Parathyroid adenoma (tissue), 2 donors: Measurements from ENCODE around the gene ACTN4.
A peak's percentile ranks its signal among the peaks of the same experiment; 100 is the strongest.

ENCODE experiments used
- H2AFZ ChIP-seq: fragments of 300-600 bp; sonication (generic); one replicate; pipeline ENCODE4 v1.7.0; 2017; ENCODE audit warnings: antibody characterized with exemption, mild to moderate bottlenecking
- H3K27ac ChIP-seq: fragments of 300-600 bp; sonication (generic); one replicate; pipeline ENCODE4 v1.7.0; 2017
- H3K27me3 ChIP-seq: fragments of 300-600 bp; sonication (generic); one replicate; pipeline ENCODE4 v1.7.0; 2017; ENCODE audit warnings: low read length; ENCODE audit not compliant: control insufficient read depth, insufficient read depth
- H3K36me3 ChIP-seq: fragments of 300-600 bp; sonication (generic); one replicate; pipeline ENCODE4 v1.7.0; 2017; ENCODE audit warnings: low read length; ENCODE audit not compliant: control insufficient read depth, insufficient read depth
- H3K4me1 ChIP-seq: fragments of 300-600 bp; sonication (generic); one replicate; pipeline ENCODE4 v1.7.0; 2017; ENCODE audit warnings: control low read depth
- H3K4me2 ChIP-seq: fragments of 300-600 bp; sonication (generic); one replicate; pipeline ENCODE4 v1.7.0; 2017; ENCODE audit warnings: low read length
- H3K4me3 ChIP-seq: fragments of 300-600 bp; sonication (generic); one replicate; pipeline ENCODE4 v1.7.0; 2017; ENCODE audit warnings: low read depth, low read length
- H3K79me2 ChIP-seq: fragments of 300-600 bp; sonication (generic); one replicate; pipeline ENCODE4 v1.7.0; 2017; ENCODE audit warnings: control low read depth
- H3K9ac ChIP-seq: fragments of 300-600 bp; sonication (generic); one replicate; pipeline ENCODE4 v1.7.0; 2017; ENCODE audit warnings: mild to moderate bottlenecking
- H3K9me3 ChIP-seq: fragments of 300-600 bp; sonication (generic); one replicate; pipeline ENCODE4 v1.7.0; 2017; ENCODE audit warnings: low read length; ENCODE audit not compliant: control insufficient read depth
- TF ChIP-seq, protein P1 (sequence below): fragments of 300-600 bp; sonication (generic); IDR thresholded peaks from one replicate; pipeline ENCODE4 v1.7.0; 2017; ENCODE audit warnings: antibody characterized with exemption, mild to moderate bottlenecking
- donor health status: primary hyperparathyroidism.

ACTN4 gene

DNA sequence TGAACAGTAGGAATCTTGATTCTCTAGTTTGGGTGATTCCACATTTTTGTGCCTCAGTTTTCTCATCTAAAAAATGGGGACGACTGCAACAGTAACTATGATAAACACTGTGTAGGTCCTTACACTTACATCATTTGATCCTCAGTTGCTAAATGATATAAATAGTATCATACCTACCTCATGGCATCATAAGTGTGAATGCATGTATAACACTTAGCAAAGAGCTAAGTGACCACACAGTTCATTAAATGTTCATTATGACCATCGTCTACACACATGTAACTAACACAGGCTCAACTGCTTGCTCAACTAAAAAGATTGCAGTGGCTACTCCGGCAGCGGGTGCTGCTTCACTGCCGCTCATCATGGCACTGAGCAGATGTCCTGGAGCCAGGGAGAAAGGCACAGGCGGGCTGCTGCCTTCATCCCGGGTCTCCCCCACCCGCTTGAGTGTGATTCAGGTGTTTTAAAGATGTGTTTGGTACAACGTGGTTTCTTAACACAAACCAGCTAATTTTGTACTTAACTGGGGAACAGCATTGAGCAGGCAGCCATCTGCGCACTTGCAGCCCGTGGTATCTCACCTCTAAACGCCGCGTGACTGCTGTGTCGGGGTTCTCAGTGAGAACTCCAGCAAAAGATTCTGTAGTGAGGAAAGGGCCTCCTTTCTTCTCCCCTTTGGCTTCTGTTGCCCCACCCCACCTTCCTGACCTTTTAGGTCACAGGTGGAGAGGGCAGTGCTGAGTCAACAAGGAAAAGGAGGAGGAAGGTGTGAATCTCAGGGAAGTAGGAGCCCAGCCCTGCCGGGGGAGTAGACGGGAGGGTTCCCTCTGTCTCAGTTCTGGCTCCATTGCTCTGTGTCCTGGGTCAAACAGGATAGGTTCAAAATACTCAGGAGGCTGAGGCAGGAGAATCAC, 11.7 kb upstream of the ACTN4 start:
- Histone ChIP-seq H3K27ac (no peak overlapping the region), H3K36me3 (no peaks in the 10 kb centered on the region), H3K27me3 (no peaks in the 10 kb centered on the region), H3K9ac (no peak overlapping the region), H3K4me2 (no peak overlapping the region), H3K9me3 (no peaks in the 10 kb centered on the region), H2AFZ (no peak overlapping the region), H3K4me1 (peaks cover 6% of the 10 kb centered on the region), H3K79me2 (peaks cover 5% of the 10 kb centered on the region), H3K4me3 (no peak overlapping the region)
- TF ChIP-seq, protein P1, sequence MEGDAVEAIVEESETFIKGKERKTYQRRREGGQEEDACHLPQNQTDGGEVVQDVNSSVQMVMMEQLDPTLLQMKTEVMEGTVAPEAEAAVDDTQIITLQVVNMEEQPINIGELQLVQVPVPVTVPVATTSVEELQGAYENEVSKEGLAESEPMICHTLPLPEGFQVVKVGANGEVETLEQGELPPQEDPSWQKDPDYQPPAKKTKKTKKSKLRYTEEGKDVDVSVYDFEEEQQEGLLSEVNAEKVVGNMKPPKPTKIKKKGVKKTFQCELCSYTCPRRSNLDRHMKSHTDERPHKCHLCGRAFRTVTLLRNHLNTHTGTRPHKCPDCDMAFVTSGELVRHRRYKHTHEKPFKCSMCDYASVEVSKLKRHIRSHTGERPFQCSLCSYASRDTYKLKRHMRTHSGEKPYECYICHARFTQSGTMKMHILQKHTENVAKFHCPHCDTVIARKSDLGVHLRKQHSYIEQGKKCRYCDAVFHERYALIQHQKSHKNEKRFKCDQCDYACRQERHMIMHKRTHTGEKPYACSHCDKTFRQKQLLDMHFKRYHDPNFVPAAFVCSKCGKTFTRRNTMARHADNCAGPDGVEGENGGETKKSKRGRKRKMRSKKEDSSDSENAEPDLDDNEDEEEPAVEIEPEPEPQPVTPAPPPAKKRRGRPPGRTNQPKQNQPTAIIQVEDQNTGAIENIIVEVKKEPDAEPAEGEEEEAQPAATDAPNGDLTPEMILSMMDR: no peak

GRCh38 chr19:38638461-38638860, 9.0 kb upstream of the ACTN4 start:
- Histone ChIP-seq H3K79me2 (peaks cover 5% of the 10 kb centered on the region), H3K4me1 (peaks cover 6% of the 10 kb centered on the region), H3K9ac (no peak overlapping the region), H3K4me3 (no peak overlapping the region), H3K4me2 (no peak overlapping the region), H3K9me3 (no peaks in the 10 kb centered on the region), H2AFZ (no peak overlapping the region), H3K36me3 (no peaks in the 10 kb centered on the region), H3K27ac (no peak overlapping the region), H3K27me3 (no peaks in the 10 kb centered on the region)
- TF ChIP-seq, protein P1: no peak

DNA sequence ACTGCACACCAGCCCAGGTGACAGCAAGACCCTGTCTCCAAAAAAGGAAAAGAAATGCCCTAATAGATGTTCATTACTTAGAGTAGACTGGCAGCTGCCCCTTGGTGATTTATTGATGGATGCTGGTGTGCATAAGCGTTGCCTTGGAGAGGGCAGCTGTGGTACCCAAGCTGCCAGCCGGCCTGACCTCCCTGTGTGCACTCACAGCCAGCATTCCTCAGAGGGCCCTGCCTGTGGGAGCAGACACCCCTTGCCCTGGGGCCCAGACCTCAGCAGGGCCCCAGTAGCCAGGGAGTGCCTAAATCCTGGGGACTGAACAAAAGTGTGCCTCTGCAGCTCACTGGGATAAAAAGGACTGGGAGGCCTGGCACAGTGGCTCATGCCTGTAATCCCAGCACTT, 7.8 kb upstream of the ACTN4 start:
- Histone ChIP-seq H3K4me2 (no peak overlapping the region), H3K4me1 (peaks cover 5% of the 10 kb centered on the region), H3K9ac (no peak overlapping the region), H3K36me3 (no peaks in the 10 kb centered on the region), H3K27me3 (no peaks in the 10 kb centered on the region), H3K9me3 (no peaks in the 10 kb centered on the region), H2AFZ (no peak overlapping the region), H3K79me2 (peaks cover 4% of the 10 kb centered on the region), H3K27ac (no peak overlapping the region), H3K4me3 (no peak overlapping the region)
- TF ChIP-seq, protein P1: no peak

DNA sequence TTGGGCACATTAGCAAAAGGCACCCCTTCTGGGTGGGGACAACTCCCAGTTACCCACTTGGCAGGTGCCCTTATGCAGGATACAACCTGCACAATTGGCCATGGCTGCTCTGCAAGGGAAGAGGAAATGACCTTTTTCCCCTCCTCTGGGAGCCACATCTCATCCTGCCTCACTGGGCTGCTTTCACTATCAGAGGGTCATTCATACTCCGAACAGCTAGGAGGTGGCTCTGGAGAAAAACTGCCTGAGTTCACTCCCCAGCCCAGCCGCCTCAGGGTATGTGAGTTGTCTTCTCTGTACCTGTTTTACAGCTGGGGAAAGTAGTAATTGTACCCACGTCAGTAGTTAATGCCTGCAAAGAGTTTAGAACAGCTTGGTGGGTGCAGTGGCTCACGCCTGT, 7.1 kb upstream of the ACTN4 start:
- Histone ChIP-seq H2AFZ (no peak overlapping the region), H3K9me3 (no peaks in the 10 kb centered on the region), H3K27ac (peak overlapping the region; percentile 57), H3K4me2 (no peak overlapping the region), H3K79me2 (no peaks in the 10 kb centered on the region), H3K4me1 (peaks cover 4% of the 10 kb centered on the region), H3K9ac (no peak overlapping the region), H3K36me3 (no peaks in the 10 kb centered on the region), H3K4me3 (no peak overlapping the region), H3K27me3 (no peaks in the 10 kb centered on the region)
- TF ChIP-seq, protein P1: no peak

DNA sequence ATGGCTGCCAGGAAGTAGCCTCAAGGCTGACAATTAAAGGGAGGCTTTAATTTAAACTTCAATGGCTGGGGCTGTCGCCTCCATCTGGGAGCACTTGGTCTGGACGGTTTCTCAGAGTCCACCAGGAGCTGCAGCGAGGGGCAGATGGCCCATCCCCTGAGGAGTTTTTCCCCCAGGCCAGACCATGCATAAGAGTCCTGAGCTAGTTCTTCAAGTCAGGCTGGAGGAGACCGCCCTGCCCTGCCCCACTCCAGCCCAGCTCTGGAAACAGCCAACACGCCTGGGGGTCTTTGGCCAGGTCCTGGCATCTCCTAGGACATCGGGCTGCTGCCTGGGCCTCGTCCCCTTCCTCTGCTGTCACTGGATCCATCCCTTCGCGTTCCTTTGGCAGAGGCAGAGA, 5.3 kb upstream of the ACTN4 start:
- Histone ChIP-seq H3K9ac (no peak overlapping the region), H3K36me3 (no peaks in the 10 kb centered on the region), H3K79me2 (no peaks in the 10 kb centered on the region), H3K9me3 (no peaks in the 10 kb centered on the region), H3K27ac (no peak overlapping the region), H3K4me3 (no peak overlapping the region), H3K4me1 (no peaks in the 10 kb centered on the region), H2AFZ (no peak overlapping the region), H3K4me2 (no peak overlapping the region), H3K27me3 (no peaks in the 10 kb centered on the region)
- TF ChIP-seq, protein P1: no peak
